ENCODE measurements around the gene ST6GAL1. TPM values are rescaled to one million over a fixed set of nuclear protein-coding genes. Genes with fewer than 3 reads are reported as not detected.

ST6GAL1 gene
- total RNA-seq, 1 donor from 2014 or later: 15.8 TPM

DNA sequence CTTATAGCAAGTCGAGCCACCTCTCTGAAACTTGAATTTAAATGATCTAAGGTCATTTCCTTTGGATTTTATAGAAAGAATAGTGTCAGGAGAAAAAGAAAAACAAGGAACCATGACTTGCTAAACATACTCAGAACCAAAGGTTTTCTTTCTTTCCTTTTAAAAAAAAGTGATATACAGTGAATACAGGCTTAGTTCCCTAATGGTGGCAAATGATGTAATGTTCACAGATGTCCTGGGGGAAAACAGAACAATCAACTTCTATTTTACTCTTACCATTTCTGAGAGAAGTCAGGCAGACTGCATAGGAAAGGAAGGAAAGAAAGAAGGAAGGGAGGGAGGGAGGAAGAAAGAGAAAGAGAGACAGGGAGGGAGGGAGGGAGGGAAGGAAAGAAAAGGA lies 56.5 kb downstream of the ST6GAL1 start:
- H3K9me3 Mint-ChIP-seq (ENCODE audit: unreplicated experiment): peaks cover 4% of the 10 kb centered on the region
- Histone ChIP-seq H2AFZ (ENCODE audit: low read depth, low read length) (no peak overlapping the region), H3K4me3 (ENCODE audit: insufficient read depth, low read depth, low read length) (no peak overlapping the region), H3K4me2 (ENCODE audit: low read length) (no peak overlapping the region), H3K9me3 (ENCODE audit: insufficient read depth, low read depth, low read length) (no peaks in the 10 kb centered on the region), H3K9ac (ENCODE audit: low read length) (no peak overlapping the region), H4K20me1 (ENCODE audit: insufficient read depth, low read length) (no peaks in the 10 kb centered on the region), H3K79me2 (ENCODE audit: insufficient read depth, low read length) (no peaks in the 10 kb centered on the region), H3K4me1 (ENCODE audit: insufficient read depth, low read length) (peaks cover 5% of the 10 kb centered on the region), H3K27me3 (ENCODE audit: insufficient read depth, low read length) (no peaks in the 10 kb centered on the region), H3K27ac (ENCODE audit: low read depth, low read length) (no peak overlapping the region), H3K36me3 (ENCODE audit: insufficient read depth, low read length) (no peaks in the 10 kb centered on the region)
- H3K27ac Mint-ChIP-seq (ENCODE audit: unreplicated experiment): no peak overlapping the region
- TF ChIP-seq, protein P1, sequence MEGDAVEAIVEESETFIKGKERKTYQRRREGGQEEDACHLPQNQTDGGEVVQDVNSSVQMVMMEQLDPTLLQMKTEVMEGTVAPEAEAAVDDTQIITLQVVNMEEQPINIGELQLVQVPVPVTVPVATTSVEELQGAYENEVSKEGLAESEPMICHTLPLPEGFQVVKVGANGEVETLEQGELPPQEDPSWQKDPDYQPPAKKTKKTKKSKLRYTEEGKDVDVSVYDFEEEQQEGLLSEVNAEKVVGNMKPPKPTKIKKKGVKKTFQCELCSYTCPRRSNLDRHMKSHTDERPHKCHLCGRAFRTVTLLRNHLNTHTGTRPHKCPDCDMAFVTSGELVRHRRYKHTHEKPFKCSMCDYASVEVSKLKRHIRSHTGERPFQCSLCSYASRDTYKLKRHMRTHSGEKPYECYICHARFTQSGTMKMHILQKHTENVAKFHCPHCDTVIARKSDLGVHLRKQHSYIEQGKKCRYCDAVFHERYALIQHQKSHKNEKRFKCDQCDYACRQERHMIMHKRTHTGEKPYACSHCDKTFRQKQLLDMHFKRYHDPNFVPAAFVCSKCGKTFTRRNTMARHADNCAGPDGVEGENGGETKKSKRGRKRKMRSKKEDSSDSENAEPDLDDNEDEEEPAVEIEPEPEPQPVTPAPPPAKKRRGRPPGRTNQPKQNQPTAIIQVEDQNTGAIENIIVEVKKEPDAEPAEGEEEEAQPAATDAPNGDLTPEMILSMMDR (IDR thresholded peaks at IDR 0.05; ENCODE audit: insufficient read depth, low read depth, low read length): no peak
- TF ChIP-seq EZH2 (IDR thresholded peaks at IDR 0.05; ENCODE audit: insufficient read depth, low read length): no peak
- FAIRE-seq: no peak
- H3K4me3 Mint-ChIP-seq (ENCODE audit: unreplicated experiment): no peak overlapping the region
- H3K36me3 Mint-ChIP-seq (ENCODE audit: low read depth, unreplicated experiment): peaks cover 5% of the 10 kb centered on the region
- peaks cover 8% of the 10 kb centered on the region for H3K4me1 Mint-ChIP-seq (ENCODE audit: low read depth, unreplicated experiment)
- no peak for DNase-seq (ENCODE audit: low read depth)
- H3K27me3 Mint-ChIP-seq (ENCODE audit: low read depth, unreplicated experiment): no peaks in the 10 kb centered on the region

DNA sequence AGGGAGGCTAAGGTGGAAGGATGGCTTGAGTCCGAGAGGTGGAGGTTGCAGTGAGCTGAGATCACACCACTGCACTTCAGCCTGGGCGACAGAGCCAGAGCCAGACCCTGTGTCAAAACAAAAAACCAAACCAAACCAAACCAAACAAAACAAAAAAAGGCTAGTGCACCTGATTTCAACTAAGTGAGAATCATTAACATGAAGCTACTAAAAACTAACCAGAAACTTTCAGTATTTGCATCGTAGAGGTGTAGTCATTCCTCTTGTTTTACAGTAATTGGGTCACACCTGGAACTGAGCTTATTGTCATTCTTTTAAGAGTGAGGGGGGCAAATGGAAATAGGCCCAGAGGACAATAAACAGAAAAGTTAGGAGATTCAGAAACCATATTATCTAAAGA lies 58.5 kb downstream of the ST6GAL1 start:
- FAIRE-seq: no peak
- no peak overlapping the region for H3K4me3 Mint-ChIP-seq (ENCODE audit: unreplicated experiment)
- Histone ChIP-seq H3K9ac (ENCODE audit: low read length) (no peak overlapping the region), H3K4me1 (ENCODE audit: insufficient read depth, low read length) (peaks cover 5% of the 10 kb centered on the region), H3K79me2 (ENCODE audit: insufficient read depth, low read length) (no peaks in the 10 kb centered on the region), H3K4me2 (ENCODE audit: low read length) (no peak overlapping the region), H3K27ac (ENCODE audit: low read depth, low read length) (no peak overlapping the region), H2AFZ (ENCODE audit: low read depth, low read length) (no peak overlapping the region), H4K20me1 (ENCODE audit: insufficient read depth, low read length) (no peaks in the 10 kb centered on the region), H3K27me3 (ENCODE audit: insufficient read depth, low read length) (no peaks in the 10 kb centered on the region), H3K36me3 (ENCODE audit: insufficient read depth, low read length) (no peaks in the 10 kb centered on the region), H3K9me3 (ENCODE audit: insufficient read depth, low read depth, low read length) (no peaks in the 10 kb centered on the region), H3K4me3 (ENCODE audit: insufficient read depth, low read depth, low read length) (no peak overlapping the region)
- H3K27ac Mint-ChIP-seq (ENCODE audit: unreplicated experiment): no peak overlapping the region
- peaks cover 4% of the 10 kb centered on the region for H3K36me3 Mint-ChIP-seq (ENCODE audit: low read depth, unreplicated experiment)
- no peaks in the 10 kb centered on the region for H3K27me3 Mint-ChIP-seq (ENCODE audit: low read depth, unreplicated experiment)
- H3K4me1 Mint-ChIP-seq (ENCODE audit: low read depth, unreplicated experiment): peaks cover 7% of the 10 kb centered on the region
- TF ChIP-seq, protein P1 (IDR thresholded peaks at IDR 0.05; ENCODE audit: insufficient read depth, low read depth, low read length): no peak
- no peak for TF ChIP-seq EZH2 (IDR thresholded peaks at IDR 0.05; ENCODE audit: insufficient read depth, low read length)
- no peak for DNase-seq (ENCODE audit: low read depth)
- peaks cover 5% of the 10 kb centered on the region for H3K9me3 Mint-ChIP-seq (ENCODE audit: unreplicated experiment)

DNA sequence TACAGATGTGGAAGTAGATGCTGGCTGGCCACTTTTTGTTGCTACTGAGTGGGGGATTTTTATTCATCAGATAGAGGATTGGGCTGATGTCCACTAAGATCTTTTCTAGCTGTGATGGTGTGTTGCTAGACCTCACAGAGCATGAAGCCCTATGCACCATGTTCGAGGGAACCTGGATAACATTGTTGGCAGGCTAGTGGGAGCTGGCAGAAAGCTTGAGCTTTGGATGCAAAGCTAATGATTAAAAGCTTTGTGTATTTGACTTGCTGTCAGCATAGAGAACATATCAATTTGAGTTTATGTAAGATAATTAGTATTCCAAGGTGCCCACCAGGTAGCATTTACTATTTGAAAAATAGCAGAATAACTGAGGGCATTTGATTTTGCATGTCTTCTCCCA lies 59.1 kb downstream of the ST6GAL1 start:
- Mint-ChIP-seq H3K36me3 (ENCODE audit: low read depth, unreplicated experiment) (peaks cover 4% of the 10 kb centered on the region), H3K27me3 (ENCODE audit: low read depth, unreplicated experiment) (no peaks in the 10 kb centered on the region), H3K4me1 (ENCODE audit: low read depth, unreplicated experiment) (peaks cover 5% of the 10 kb centered on the region), H3K27ac (ENCODE audit: unreplicated experiment) (no peak overlapping the region), H3K9me3 (ENCODE audit: unreplicated experiment) (peaks cover 5% of the 10 kb centered on the region), H3K4me3 (ENCODE audit: unreplicated experiment) (no peak overlapping the region)
- Histone ChIP-seq H2AFZ (ENCODE audit: low read depth, low read length) (no peak overlapping the region), H4K20me1 (ENCODE audit: insufficient read depth, low read length) (no peaks in the 10 kb centered on the region), H3K36me3 (ENCODE audit: insufficient read depth, low read length) (no peaks in the 10 kb centered on the region), H3K4me3 (ENCODE audit: insufficient read depth, low read depth, low read length) (no peak overlapping the region), H3K27ac (ENCODE audit: low read depth, low read length) (no peak overlapping the region), H3K4me1 (ENCODE audit: insufficient read depth, low read length) (peaks cover 5% of the 10 kb centered on the region), H3K27me3 (ENCODE audit: insufficient read depth, low read length) (no peaks in the 10 kb centered on the region), H3K79me2 (ENCODE audit: insufficient read depth, low read length) (no peaks in the 10 kb centered on the region), H3K9me3 (ENCODE audit: insufficient read depth, low read depth, low read length) (no peaks in the 10 kb centered on the region), H3K9ac (ENCODE audit: low read length) (no peak overlapping the region), H3K4me2 (ENCODE audit: low read length) (no peak overlapping the region)
- DNase-seq (ENCODE audit: low read depth) (no peak), FAIRE-seq (no peak)
- TF ChIP-seq EZH2 (IDR thresholded peaks at IDR 0.05; ENCODE audit: insufficient read depth, low read length): no peak
- TF ChIP-seq, protein P1 (IDR thresholded peaks at IDR 0.05; ENCODE audit: insufficient read depth, low read depth, low read length): no peak

All from astrocyte (in vitro differentiated cells and primary cell).